ENCODE results near the gene DNHD1. TPM values are rescaled to one million over a fixed set of nuclear protein-coding genes. Genes with fewer than 3 reads are reported as not detected.

Gene DNHD1
- total RNA-seq, 1 donor from 2014 or later: 26.1 TPM

GRCh38 chr11:6579681-6580080 is 82.6 kb downstream of the DNHD1 start:
- intact Hi-C loops (cut with micrococcal nuclease): no loop called here

- intact Hi-C loops (cut with micrococcal nuclease): no loop called here
These were observed 86.5 kb downstream of the DNHD1 start for GRCh38 chr11:6583584-6583983.

DNA sequence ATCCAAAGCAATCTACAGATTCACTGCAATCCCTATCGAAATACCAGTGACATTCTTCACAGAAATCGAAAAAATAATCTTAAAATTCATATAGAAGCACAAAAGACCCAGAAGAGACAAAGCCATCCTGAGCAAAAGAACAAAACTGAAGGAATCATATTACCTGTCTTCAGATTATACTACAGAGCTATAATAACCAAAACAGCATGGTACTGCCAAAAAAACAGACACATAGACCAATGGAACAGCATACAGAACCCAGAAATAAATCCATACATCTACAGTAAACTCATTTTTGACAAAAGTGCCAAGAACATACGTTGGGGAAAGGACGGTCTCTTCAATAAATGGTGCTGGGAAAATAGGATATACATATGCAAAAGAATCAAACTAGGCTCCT is 87.4 kb downstream of the DNHD1 start:
- intact Hi-C loops (cut with micrococcal nuclease): no loop called here

- intact Hi-C loops (cut with micrococcal nuclease): no loop called here
These were observed 89.6 kb downstream of the DNHD1 start for GRCh38 chr11:6586434-6587359.

DNA sequence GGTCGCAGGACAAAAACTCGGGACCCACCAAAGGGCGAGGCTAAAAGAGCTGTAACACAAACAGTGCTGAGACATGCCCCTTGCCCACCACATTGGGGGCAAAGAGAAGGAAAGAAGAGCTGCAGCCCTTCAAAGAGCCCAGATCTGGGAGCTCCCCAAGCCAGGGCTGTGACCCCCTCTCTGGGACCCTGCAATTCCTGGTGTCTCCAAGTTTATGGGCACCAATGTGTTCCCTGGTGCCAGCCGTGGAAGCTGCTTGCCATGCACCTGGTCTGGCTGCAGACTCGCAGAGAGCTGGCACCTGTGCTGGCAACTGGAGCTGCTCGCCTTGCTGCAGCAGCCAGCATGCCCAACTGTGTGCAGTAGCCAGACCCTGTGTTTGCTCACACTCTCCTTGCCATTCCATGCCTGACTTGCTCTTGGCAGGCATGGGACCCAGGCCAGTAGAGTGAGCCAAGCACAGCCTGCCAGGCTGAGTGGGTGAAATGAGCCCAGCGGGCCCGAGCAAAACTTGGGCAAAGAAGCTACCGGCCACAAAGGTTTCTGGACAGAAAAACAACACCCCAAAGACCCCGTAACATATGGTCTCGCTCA is 90.4 kb downstream of the DNHD1 start:
- intact Hi-C loops (cut with micrococcal nuclease): no loop called here

- intact Hi-C loops (cut with micrococcal nuclease): no loop called here
These were observed 90.9 kb downstream of the DNHD1 start for GRCh38 chr11:6588018-6588417.

- intact Hi-C loops (cut with micrococcal nuclease): no loop called here
These were observed 97.2 kb downstream of the DNHD1 start for GRCh38 chr11:6594142-6594768.

GRCh38 chr11:6596239-6596877 is 99.3 kb downstream of the DNHD1 start:
- intact Hi-C loops (cut with micrococcal nuclease): no loop called here

DNA sequence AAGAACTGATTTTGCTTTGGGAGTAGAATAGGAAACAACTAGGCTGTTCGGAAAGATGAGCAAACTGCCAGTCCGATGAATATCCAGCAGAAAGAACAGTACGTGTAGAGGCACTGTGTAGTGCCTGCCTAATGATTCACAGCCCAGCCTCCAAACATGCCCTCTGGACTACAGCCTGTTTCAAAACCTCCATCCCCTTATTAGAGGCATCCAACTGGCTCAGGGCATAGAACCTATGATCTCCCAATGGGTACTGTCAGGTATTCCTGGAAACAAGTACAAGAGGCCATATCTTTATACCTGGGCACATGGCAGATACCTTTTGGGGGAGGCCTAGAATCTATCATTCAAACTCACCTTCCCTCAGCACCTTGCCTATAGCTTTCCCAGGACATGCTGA is 101.5 kb downstream of the DNHD1 start:
- intact Hi-C loops (cut with micrococcal nuclease): no loop called here

- intact Hi-C loops (cut with micrococcal nuclease): no loop called here
These were observed 102.4 kb downstream of the DNHD1 start for GRCh38 chr11:6599449-6599848.

DNA sequence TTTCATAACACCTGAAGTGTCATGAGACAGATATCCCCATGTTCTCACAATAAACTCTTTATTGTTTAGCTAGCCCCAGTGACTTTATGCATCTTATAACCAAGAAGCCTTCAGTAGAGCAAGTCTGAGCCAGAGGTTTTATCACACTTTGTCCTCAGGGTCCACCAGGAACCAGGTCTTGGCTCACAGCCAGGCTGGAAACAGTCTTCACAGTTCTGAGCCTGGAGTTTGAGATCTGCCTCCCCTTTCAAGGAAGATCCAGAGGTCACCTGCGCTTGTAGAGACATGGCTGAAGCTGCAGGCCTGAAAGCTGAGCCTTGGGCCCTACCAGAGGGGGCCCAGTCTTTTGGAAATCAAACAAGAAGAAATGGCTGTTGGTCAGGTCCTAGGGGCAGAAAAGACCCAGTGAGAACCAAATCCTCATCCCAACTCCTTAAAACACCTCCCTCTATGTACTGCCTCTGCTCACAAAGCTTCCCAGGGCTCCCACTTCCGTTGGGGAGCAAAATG is 102.9 kb downstream of the DNHD1 start:
- intact Hi-C loops (cut with micrococcal nuclease): no loop called here

DNA sequence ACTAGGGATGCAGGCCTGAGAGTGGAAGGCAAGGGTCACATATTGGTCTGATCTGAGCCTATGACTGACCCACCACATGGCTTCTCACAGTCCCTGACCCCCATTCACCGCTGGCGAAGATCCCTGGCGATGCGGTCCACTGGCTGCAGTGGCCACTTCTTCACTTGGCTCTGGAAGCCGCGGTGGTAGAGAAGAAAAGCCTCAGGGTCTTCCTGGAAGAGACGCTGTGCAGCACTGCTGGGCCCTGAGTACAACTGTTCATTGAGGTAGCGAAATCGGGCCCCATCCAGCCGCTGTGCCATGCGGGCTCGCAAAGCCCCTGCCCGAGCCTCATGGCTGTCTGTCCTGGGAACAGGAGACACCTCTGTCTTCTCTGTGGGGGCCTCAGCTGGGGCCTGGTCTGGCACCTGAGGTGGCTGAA is 104.0 kb downstream of the DNHD1 start:
- intact Hi-C loops (cut with micrococcal nuclease): no loop called here

GRCh38 chr11:6602096-6602940 is 105.2 kb downstream of the DNHD1 start:
- intact Hi-C loops (cut with micrococcal nuclease): loop anchor here (2.0 kb wide), 2 partner anchors 16 to 368 kb away; partner anchors contain the start of genes FHIP1B and TPP1

- intact Hi-C loops (cut with micrococcal nuclease): loop anchor here (1.0 to 2.0 kb wide), 10 partner anchors 9 to 369 kb away; partner anchors contain the start of genes ARFIP2, FHIP1B, MRPL17 and SMPD1
These were observed 106.4 kb downstream of the DNHD1 start, which contains the start of the genes ILK and RRP8 for GRCh38 chr11:6603287-6604080. TSS of gene ILK (plus strand) at chr11:6603774. CDS start at chr11:6604272, 498 bp downstream. TSS of gene RRP8 (minus strand) at chr11:6603616. CDS start at chr11:6603502, 114 bp downstream.

- intact Hi-C loops (cut with micrococcal nuclease): loop anchor here (1.0 kb wide), 1 partner anchor 102 kb away; no protein-coding TSS in a partner anchor
These were observed 107.1 kb downstream of the DNHD1 start for GRCh38 chr11:6604081-6604626.

- intact Hi-C loops (cut with micrococcal nuclease): loop anchor here (1.0 kb wide), 1 partner anchor 102 kb away; no protein-coding TSS in a partner anchor
These were observed 107.7 kb downstream of the DNHD1 start for GRCh38 chr11:6604790-6605189.

GRCh38 chr11:6606471-6607189 is 109.5 kb downstream of the DNHD1 start:
- intact Hi-C loops (cut with micrococcal nuclease): loop anchor here (1.0 kb wide), 3 partner anchors 13 to 61 kb away; partner anchors contain the start of gene TPP1

GRCh38 chr11:6607190-6607795 is 110.2 kb downstream of the DNHD1 start:
- intact Hi-C loops (cut with micrococcal nuclease): no loop called here
